Adrenal gland (tissue), 12 donors: ENCODE results near the gene IRGC. TPM values are rescaled to one million over a fixed set of nuclear protein-coding genes. Genes with fewer than 3 reads are reported as not detected.

Experiments
- DNase-seq, 7 donors: peaks; one replicate each; pipeline ENCODE4 v3.0.0-alpha.2; 2019 to 2020
- H3K27ac ChIP-seq, 5 donors: fragments of 200-600 bp; sonication (generic) in 4 of 5; 1 replicate in 3 of 5; 2 replicates in 2 of 5; pipeline versions ENCODE4 v1.5.1 to v1.8.0; 2016 to 2020; ENCODE audit warnings: mild to moderate bottlenecking in 1 of 5
- H3K27me3 ChIP-seq: fragments of 200-600 bp; 2 replicates; pipeline ENCODE4 v1.8.0; 2021
- H3K36me3 ChIP-seq, 2 donors: fragments of 200-600 bp; replicated peaks in 1 of 2; 1 replicate in 1 of 2; 2 replicates in 1 of 2; pipeline versions ENCODE4 v1.5.1 to v1.8.0; 2018 to 2022
- H3K4me1 ChIP-seq, 2 donors: fragments of 200-600 bp; replicated peaks in 1 of 2; 1 replicate in 1 of 2; 2 replicates in 1 of 2; pipeline versions ENCODE4 v1.5.1 to v1.8.0; 2018 to 2021
- H3K4me3 ChIP-seq, 4 donors: fragments of 200-600 bp; sonication (generic) in 3 of 4; one replicate each; pipeline ENCODE4 v1.5.1; 2016 to 2018
- H3K9me3 ChIP-seq, 3 donors: fragments of 200-600 bp; sonication (generic) in 1 of 3; replicated peaks in 1 of 3; 1 replicate in 2 of 3; 2 replicates in 1 of 3; pipeline versions ENCODE4 v1.5.1 to v1.8.0; 2016 to 2021
- POLR2A ChIP-seq, 2 donors: fragments of 450-650 bp; IDR thresholded peaks; one replicate each; pipeline ENCODE4 v1.6.1; 2017; ENCODE audit warnings: antibody characterized with exemption in 2 of 2, mild to moderate bottlenecking in 2 of 2, moderate library complexity in 1 of 2
- WGBS, 4 donors: extraction: QIAGEN DNeasy Blood & Tissue Kit in 2 of 4; methylation state at CpG; one replicate each; pipeline versions ENCODE4 v1.1.5 to v1.1.7; 2013 to 2017; 5-methylcytosine and 5-hydroxymethylcytosine counted together
- intact Hi-C, 2 donors: fragments of 100-400 bp; cut with DNase I; formaldehyde crosslinking; loops; one replicate each; pipeline versions ENCODE4 v1.14.1 to v1.15.0; 2022 to 2023
- polyA plus RNA-seq, 3 donors: library from polyadenylated mRNA; stranded (reverse); fragments of 200-250 nt in 2 of 3; fragments of 350-450 nt in 1 of 3; fragmentation: Illumina TruSeq in 1 of 3; extraction: RNeasy Lipid Tissue Mini Kit (QIAGEN cat#74804) in 1 of 3; gene quantifications; one replicate each; pipeline ENCODE4 v1.2.3, GENCODE V29; 2013 to 2014
- total RNA-seq, 9 donors: library from RNA; depleted of rRNA in 4 of 9; stranded (reverse); fragments of >200 nt in 4 of 9; fragments of 120-200 nt in 1 of 9; fragmentation: NEBNext Ultra II Directional in 1 of 9; extraction: Animal tissue kit (Norgen Biotek cat#: 25700) in 1 of 9; gene quantifications; one replicate each; pipeline versions ENCODE4 v1.1.0 to v1.2.4, GENCODE V29; 2013 to 2023
- TF ChIP-seq, protein P1 (sequence below), 6 experiments: fragments of 450-650 bp in 4 of 6; fragments of 200-600 bp in 2 of 6; sonication (generic) in 1 of 6; IDR thresholded peaks; 1 replicate in 5 of 6; 2 replicates in 1 of 6; pipeline versions ENCODE4 v1.5.1 to v1.8.0; 2016 to 2021; ENCODE audit warnings: antibody characterized with exemption in 6 of 6, mild to moderate bottlenecking in 2 of 6, moderate library complexity in 1 of 6
- donor health status: healthy with polysubstance abuse.
- donor health status: Bipolar disorder and iron deficiency.
- donor health status: DM: yes; HTN: yes; CAD: no.
- donor health status: DM: no; HTN: no; CAD: no.
- donor health status: DM: no; HTN: no; CAD: no.
- donor health status: DM: yes; HTN: yes; CAD: no.

Gene IRGC
- total and polyA plus RNA-seq, 12 donors: not detected

DNA sequence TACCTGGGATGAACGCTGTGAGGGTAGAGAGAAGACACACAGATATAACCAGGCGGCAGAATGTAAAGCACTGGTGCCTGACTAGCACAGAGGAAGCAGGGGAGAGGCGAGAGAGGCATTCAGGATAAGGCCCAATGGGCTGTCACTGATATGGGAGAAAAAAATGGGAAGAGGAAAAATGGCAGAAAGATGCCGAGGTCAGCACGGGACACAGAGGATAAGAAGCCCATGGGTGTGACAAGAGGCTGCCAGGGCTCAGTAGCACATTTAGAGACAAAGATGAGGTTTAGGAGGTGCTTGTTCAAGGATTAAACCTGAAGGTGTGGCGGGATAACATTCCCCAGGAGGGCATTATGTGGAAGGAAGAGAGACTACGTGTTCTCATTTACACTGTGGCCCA lies 33.3 kb downstream of the IRGC start:
- intact Hi-C loops: loop anchor here in 1 of 2 donors (5.0 kb wide), 1 partner anchor 33 kb away; the partner anchor contains the start of gene KCNN4

DNA sequence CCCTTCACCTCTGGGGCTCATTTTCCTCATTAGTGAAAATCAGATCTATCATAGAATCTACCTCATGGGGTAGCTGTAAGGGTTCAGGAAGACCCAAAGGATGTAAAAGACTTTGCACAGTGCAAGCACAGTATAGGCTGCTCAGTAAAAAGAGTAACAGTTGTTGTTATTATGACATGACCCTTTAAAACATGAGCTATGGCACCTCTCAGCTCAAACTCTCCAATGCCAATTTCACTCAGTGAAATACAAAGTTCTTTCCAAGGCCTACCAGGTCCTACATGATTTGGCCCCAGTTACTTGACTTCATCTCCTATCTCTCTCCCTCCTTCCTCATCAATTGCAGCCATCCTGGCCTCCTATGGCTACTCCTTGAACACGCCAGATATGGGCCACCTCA lies 34.0 kb downstream of the IRGC start:
- H3K4me3 ChIP-seq: no peak overlapping the region

More for the DNA sequence above, 33.3 kb downstream of the IRGC start:
- Histone ChIP-seq H3K9me3 (no peaks in the 10 kb centered on the region), H3K27ac (no peak overlapping the region), H3K27me3 (no peaks in the 10 kb centered on the region), H3K4me1 (peaks cover 20 to 25% of the 10 kb centered on the region in 2 donors), H3K36me3 (peaks cover 0 to 66% of the 10 kb centered on the region in 2 donors), H3K4me3 (no peak overlapping the region)
- TF ChIP-seq POLR2A (IDR thresholded peaks at IDR 0.05): no peak
- TF ChIP-seq, protein P1, sequence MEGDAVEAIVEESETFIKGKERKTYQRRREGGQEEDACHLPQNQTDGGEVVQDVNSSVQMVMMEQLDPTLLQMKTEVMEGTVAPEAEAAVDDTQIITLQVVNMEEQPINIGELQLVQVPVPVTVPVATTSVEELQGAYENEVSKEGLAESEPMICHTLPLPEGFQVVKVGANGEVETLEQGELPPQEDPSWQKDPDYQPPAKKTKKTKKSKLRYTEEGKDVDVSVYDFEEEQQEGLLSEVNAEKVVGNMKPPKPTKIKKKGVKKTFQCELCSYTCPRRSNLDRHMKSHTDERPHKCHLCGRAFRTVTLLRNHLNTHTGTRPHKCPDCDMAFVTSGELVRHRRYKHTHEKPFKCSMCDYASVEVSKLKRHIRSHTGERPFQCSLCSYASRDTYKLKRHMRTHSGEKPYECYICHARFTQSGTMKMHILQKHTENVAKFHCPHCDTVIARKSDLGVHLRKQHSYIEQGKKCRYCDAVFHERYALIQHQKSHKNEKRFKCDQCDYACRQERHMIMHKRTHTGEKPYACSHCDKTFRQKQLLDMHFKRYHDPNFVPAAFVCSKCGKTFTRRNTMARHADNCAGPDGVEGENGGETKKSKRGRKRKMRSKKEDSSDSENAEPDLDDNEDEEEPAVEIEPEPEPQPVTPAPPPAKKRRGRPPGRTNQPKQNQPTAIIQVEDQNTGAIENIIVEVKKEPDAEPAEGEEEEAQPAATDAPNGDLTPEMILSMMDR (IDR thresholded peaks at IDR 0.05): no peak
- DNase-seq: no peak
- 88 to 94% (median 90%) methylated on average over 7 of the region's 7 CpGs for WGBS, 4 donors

DNA sequence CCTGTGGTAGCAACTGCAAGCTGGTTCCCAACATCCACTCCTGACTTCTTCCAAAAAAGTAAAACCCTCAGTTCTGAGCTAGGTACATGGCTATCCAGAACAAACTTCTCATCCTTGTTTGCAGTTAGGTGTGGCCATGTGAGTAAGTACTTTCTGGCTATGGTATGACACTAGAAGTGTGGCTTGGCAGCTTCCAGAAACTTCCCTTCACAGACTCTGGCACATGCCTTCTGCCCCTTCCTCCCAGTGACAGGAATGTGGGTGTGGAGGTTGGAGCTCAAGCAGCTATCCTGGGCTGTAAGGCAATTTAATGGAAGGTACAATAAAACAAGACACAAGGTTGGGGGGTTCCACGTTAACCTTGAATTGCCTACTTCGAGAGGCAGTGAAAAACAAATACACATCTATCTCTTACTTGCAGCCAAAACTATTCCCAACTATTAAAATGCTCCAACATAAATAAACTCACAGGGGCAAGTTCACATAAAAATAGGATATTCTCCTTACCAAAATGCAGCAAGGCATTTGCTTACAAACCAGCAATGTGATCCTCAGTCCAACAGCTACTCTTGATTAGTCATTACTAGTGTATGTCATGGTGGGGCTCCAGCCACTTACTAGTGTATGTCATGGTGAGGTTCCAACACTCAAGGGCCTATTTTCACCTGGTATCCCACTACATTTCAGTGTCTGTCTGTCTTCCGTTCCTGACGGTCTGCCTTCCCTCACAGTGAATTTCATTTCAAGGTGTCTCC lies 35.8 kb downstream of the IRGC start:
- DNase-seq: no peak
- H3K9me3 ChIP-seq: no peaks in the 10 kb centered on the region
- peaks cover 27 to 33% of the 10 kb centered on the region in 2 donors for H3K4me1 ChIP-seq
- 87 to 94% (median 91%) methylated on average over 4 of the region's 4 CpGs for WGBS, 4 donors
- no peak for TF ChIP-seq POLR2A (IDR thresholded peaks at IDR 0.05)
- TF ChIP-seq, protein P1 (IDR thresholded peaks at IDR 0.05): no peak
- intact Hi-C loops: no loop called here
- peaks cover 0 to 44% of the 10 kb centered on the region in 2 donors for H3K36me3 ChIP-seq
- H3K27me3 ChIP-seq: no peaks in the 10 kb centered on the region
- no peak overlapping the region for H3K27ac ChIP-seq
- no peak overlapping the region for H3K4me3 ChIP-seq

More for the DNA sequence above, 34.0 kb downstream of the IRGC start:
- 87 to 100% (median 92%) methylated on average over 1 of the region's 1 CpG for WGBS, 4 donors
- intact Hi-C loops: loop anchor here in 1 of 2 donors (5.0 kb wide), 1 partner anchor 32 kb away; the partner anchor contains the start of gene KCNN4
- DNase-seq: no peak
- peaks cover 20 to 25% of the 10 kb centered on the region in 2 donors for H3K4me1 ChIP-seq
- H3K27ac ChIP-seq: no peak overlapping the region
- H3K9me3 ChIP-seq: no peaks in the 10 kb centered on the region
- H3K27me3 ChIP-seq: no peaks in the 10 kb centered on the region
- TF ChIP-seq, protein P1 (IDR thresholded peaks at IDR 0.05): no peak
- TF ChIP-seq POLR2A (IDR thresholded peaks at IDR 0.05): no peak
- peaks cover 0 to 59% of the 10 kb centered on the region in 2 donors for H3K36me3 ChIP-seq

DNA sequence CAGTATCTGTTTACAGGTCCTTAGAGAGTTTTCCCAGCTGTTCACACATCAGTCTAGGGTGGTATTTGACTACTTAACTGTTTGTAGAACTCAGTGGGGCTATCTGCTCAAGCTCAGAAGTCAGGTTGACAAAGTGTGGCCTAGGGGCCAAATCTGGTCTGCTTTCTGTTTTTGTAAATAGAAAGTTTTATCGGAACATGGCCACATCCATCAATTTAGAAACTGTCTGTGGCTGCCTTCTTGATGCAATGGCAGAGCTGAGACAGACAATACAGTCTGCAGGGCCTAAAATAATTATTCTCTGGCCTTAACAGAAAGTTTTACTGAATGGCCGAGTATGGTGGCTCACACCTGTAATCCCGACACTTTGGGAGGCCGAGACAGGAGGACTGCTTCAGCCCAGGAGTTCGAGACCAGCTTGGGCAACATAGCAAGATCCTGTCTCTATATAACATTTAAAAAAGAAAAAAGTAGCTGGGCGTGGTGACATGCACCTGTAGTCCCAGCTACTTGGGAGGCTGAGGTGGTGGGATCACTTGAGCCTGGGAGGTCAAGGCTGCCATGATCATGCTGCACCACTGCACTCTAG lies 36.5 kb downstream of the IRGC start:
- H3K27me3 ChIP-seq: no peaks in the 10 kb centered on the region
- H3K4me1 ChIP-seq: peaks cover 27 to 33% of the 10 kb centered on the region in 2 donors
- no peak for DNase-seq
- TF ChIP-seq, protein P1 (IDR thresholded peaks at IDR 0.05): no peak
- no peak for TF ChIP-seq POLR2A (IDR thresholded peaks at IDR 0.05)
- 88 to 96% (median 94%) methylated on average over 6 of the region's 6 CpGs for WGBS, 4 donors
- H3K27ac ChIP-seq: peak overlapping the region in 2 of 5 donors; percentile 91 to 99
- H3K4me3 ChIP-seq: no peak overlapping the region
- intact Hi-C loops: no loop called here
- peaks cover 0 to 37% of the 10 kb centered on the region in 2 donors for H3K36me3 ChIP-seq
- no peaks in the 10 kb centered on the region for H3K9me3 ChIP-seq
